Nephron (organoid): ENCODE measurements around the gene XRCC2.

ENCODE experiments used
- H3K27ac Mint-ChIP-seq, 3 experiments: 2 replicates each; pipeline ENCODE4 v1.8.0; 2020; ENCODE audit warnings: mixed read lengths in 3 of 3, mild to moderate bottlenecking in 2 of 3, moderate library complexity in 1 of 3
- H3K27me3 Mint-ChIP-seq: 2 replicates; pipeline ENCODE4 v1.8.0; 2021; ENCODE audit warnings: low read depth, mild to moderate bottlenecking, moderate library complexity, mixed read lengths
- H3K36me3 Mint-ChIP-seq: 2 replicates; pipeline ENCODE4 v1.8.0; 2020; ENCODE audit warnings: low read depth, mixed read lengths
- H3K4me1 Mint-ChIP-seq: 2 replicates; pipeline ENCODE4 v1.8.0; 2020; ENCODE audit warnings: mixed read lengths
- H3K4me3 Mint-ChIP-seq, 3 experiments: 2 replicates each; pipeline ENCODE4 v1.8.0; 2020; ENCODE audit warnings: mild to moderate bottlenecking in 3 of 3, mixed read lengths in 3 of 3, moderate library complexity in 2 of 3
- H3K9me3 Mint-ChIP-seq: 2 replicates; pipeline ENCODE4 v1.8.0; 2020; ENCODE audit warnings: mixed read lengths
- CTCF ChIP-seq, 3 experiments: fragments of 200-600 bp; sonication (generic); IDR thresholded peaks; one replicate each; pipeline ENCODE4 v1.5.0; 2021; ENCODE audit warnings: antibody characterized with exemption in 3 of 3; ENCODE audit not compliant: unreplicated experiment in 3 of 3

XRCC2 gene

DNA sequence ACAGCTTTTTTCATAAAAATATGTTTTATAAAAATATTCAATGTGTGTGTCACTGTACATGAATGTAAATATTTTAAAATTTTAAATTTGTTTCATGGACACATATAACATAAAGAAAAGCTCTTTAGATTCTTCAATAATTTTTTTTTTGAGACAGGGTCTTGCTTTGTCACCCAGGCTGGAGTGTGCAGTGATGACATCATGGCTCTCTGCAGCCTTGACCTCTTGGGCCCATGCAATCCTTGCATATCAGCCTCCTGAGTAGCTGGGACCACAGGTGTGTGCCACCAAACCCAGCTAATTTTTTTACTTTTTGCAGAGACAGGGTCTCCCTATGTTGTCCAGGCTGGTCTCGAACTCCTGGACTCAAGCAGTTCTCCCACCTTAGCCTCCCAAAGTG, 9.9 kb downstream of the XRCC2 start:
- no peaks in the 10 kb centered on the region for H3K9me3 Mint-ChIP-seq
- H3K27me3 Mint-ChIP-seq: no peaks in the 10 kb centered on the region
- peaks cover 10% of the 10 kb centered on the region for H3K36me3 Mint-ChIP-seq
- no peak overlapping the region for H3K4me3 Mint-ChIP-seq
- no peak overlapping the region for H3K27ac Mint-ChIP-seq
- H3K4me1 Mint-ChIP-seq: peaks cover 5% of the 10 kb centered on the region
- no peak for TF ChIP-seq CTCF (IDR thresholded peaks at IDR 0.05; ENCODE audit: unreplicated experiment in 3 of 3)

GRCh38 chr7:152664636-152665035, 11.3 kb downstream of the XRCC2 start:
- Mint-ChIP-seq H3K9me3 (no peaks in the 10 kb centered on the region), H3K36me3 (peaks cover 10% of the 10 kb centered on the region), H3K4me1 (peaks cover 5% of the 10 kb centered on the region), H3K27me3 (no peaks in the 10 kb centered on the region), H3K4me3 (no peak overlapping the region), H3K27ac (peak overlapping the region in 1 of 3 experiments; percentile 34)
- TF ChIP-seq CTCF (IDR thresholded peaks at IDR 0.05; ENCODE audit: unreplicated experiment in 3 of 3): no peak

DNA sequence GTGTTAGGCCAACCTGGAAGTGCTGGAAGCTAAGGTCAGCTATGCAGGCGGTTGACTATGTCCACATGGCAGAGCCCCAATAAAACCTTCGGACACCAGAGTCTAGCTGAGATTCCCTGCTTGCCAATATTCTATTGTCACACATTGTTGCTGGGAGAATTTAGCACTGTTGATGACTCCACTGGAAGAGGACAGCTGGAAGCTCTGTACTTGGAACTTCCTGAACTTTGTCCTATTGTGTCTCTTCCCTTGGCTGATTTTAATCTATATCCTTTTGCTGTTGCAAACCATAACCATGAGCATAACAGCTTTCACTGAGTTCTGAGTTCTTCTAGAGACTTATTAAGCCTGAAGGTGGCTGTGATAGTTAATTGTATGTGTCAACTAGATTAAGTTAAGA, 12.0 kb downstream of the XRCC2 start:
- Mint-ChIP-seq H3K9me3 (no peaks in the 10 kb centered on the region), H3K4me3 (no peak overlapping the region), H3K27ac (no peak overlapping the region), H3K27me3 (no peaks in the 10 kb centered on the region), H3K36me3 (peaks cover 15% of the 10 kb centered on the region), H3K4me1 (peaks cover 5% of the 10 kb centered on the region)
- TF ChIP-seq CTCF (IDR thresholded peaks at IDR 0.05; ENCODE audit: unreplicated experiment in 3 of 3): no peak

- TF ChIP-seq CTCF (IDR thresholded peaks at IDR 0.05; ENCODE audit: unreplicated experiment in 3 of 3): no peak
- Mint-ChIP-seq H3K9me3 (no peaks in the 10 kb centered on the region), H3K36me3 (peaks cover 19% of the 10 kb centered on the region), H3K27ac (no peak overlapping the region), H3K27me3 (no peaks in the 10 kb centered on the region), H3K4me3 (no peak overlapping the region), H3K4me1 (peaks cover 5% of the 10 kb centered on the region)
Observed at GRCh38 chr7:152663148-152663740, 12.7 kb downstream of the XRCC2 start.

DNA sequence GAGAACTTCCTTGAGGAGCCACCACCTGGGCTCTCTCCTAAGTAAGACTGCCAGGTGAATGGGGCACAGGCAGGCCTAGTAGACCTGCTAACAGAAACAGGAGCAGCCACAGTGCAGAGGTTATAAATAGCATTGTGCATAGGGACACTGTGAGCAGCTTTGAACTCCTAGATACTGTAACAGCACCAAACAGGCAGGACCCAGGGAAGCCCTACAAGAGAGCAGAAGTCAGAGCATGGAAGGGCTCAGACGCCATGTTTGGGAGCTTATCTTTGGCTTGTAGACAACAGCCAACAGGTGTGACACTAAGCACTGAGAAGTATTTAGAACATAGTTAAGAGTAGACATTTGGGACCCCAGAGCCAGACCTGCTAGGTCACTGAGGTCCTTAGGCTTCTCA, 14.5 kb downstream of the XRCC2 start:
- no peak overlapping the region for H3K27ac Mint-ChIP-seq
- H3K27me3 Mint-ChIP-seq: no peaks in the 10 kb centered on the region
- peaks cover 19% of the 10 kb centered on the region for H3K36me3 Mint-ChIP-seq
- no peak for TF ChIP-seq CTCF (IDR thresholded peaks at IDR 0.05; ENCODE audit: unreplicated experiment in 3 of 3)
- no peaks in the 10 kb centered on the region for H3K9me3 Mint-ChIP-seq
- no peak overlapping the region for H3K4me3 Mint-ChIP-seq
- peaks cover 5% of the 10 kb centered on the region for H3K4me1 Mint-ChIP-seq

DNA sequence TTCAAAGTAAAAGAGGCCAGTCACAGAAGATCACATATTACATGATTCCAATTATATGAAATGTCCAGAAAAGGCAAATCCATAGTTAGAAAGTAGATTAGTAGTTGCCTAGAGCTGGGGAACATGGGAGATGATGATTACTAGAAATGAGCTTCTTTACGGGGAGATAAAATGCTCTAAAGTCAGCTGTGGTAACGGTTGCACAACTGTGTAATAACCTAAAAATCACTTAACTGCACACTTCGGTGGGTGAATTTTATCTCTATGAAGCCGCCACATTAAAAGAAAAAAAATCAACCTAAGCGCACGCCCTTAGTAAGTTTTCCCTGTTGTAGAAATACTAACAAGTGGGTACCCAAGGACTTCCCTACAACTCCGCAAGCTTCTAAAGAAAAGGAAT, 15.9 kb downstream of the XRCC2 start:
- no peak for TF ChIP-seq CTCF (IDR thresholded peaks at IDR 0.05; ENCODE audit: unreplicated experiment in 3 of 3)

More for the DNA sequence above, 15.9 kb downstream of the XRCC2 start:
- no peaks in the 10 kb centered on the region for H3K9me3 Mint-ChIP-seq
- H3K4me1 Mint-ChIP-seq: peaks cover 5% of the 10 kb centered on the region
- H3K36me3 Mint-ChIP-seq: peaks cover 20% of the 10 kb centered on the region
- no peak overlapping the region for H3K27ac Mint-ChIP-seq
- no peak overlapping the region for H3K4me3 Mint-ChIP-seq
- no peaks in the 10 kb centered on the region for H3K27me3 Mint-ChIP-seq
